GM21529 (cell line): ENCODE results near the gene LPAR3.

Experiments
- ATAC-seq: cut with Tn5 transposase; IDR thresholded peaks from one replicate; pipeline ENCODE4 v1.9.1; 2021; ENCODE audit not compliant: unreplicated experiment

LPAR3 gene

GRCh38 chr1:84833194-84833593 is 59.8 kb downstream of the LPAR3 start:
- ATAC-seq: no peak

- ATAC-seq: no peak
Measured at GRCh38 chr1:84830136-84830535, 62.9 kb downstream of the LPAR3 start.

GRCh38 chr1:84827976-84828375 is 65.0 kb downstream of the LPAR3 start:
- no peak for ATAC-seq

- ATAC-seq: no peak
Measured at GRCh38 chr1:84827555-84827954, 65.5 kb downstream of the LPAR3 start.

- ATAC-seq: no peak
Measured at GRCh38 chr1:84825161-84825560, 67.8 kb downstream of the LPAR3 start.

- no peak for ATAC-seq
Measured at GRCh38 chr1:84823991-84824390, 69.0 kb downstream of the LPAR3 start.

GRCh38 chr1:84823511-84823910 is 69.5 kb downstream of the LPAR3 start:
- no peak for ATAC-seq

- ATAC-seq: no peak
Measured at GRCh38 chr1:84810343-84810742, 82.7 kb downstream of the LPAR3 start.

- ATAC-seq: no peak
Measured at GRCh38 chr1:84809023-84809422, 84.0 kb downstream of the LPAR3 start.

GRCh38 chr1:84803604-84804003 is 89.4 kb downstream of the LPAR3 start:
- no peak for ATAC-seq

- ATAC-seq: no peak
Measured at GRCh38 chr1:84802567-84803232, 90.3 kb downstream of the LPAR3 start.

- ATAC-seq: no peak
Measured at GRCh38 chr1:84800090-84801073, 92.6 kb downstream of the LPAR3 start.

- no peak for ATAC-seq
Measured at GRCh38 chr1:84797603-84798002, 95.4 kb downstream of the LPAR3 start.

GRCh38 chr1:84795966-84796600 is 96.9 kb downstream of the LPAR3 start:
- no peak for ATAC-seq

- ATAC-seq: no peak
Measured at GRCh38 chr1:84795213-84795612, 97.8 kb downstream of the LPAR3 start.

GRCh38 chr1:84792421-84792820 is 100.6 kb downstream of the LPAR3 start:
- ATAC-seq: no peak

GRCh38 chr1:84789014-84789413 is 104.0 kb downstream of the LPAR3 start:
- no peak for ATAC-seq

- ATAC-seq: no peak
Measured at GRCh38 chr1:84785271-84786036, 107.6 kb downstream of the LPAR3 start.

GRCh38 chr1:84782881-84783280 is 110.1 kb downstream of the LPAR3 start:
- no peak for ATAC-seq

GRCh38 chr1:84781946-84782771 is 110.8 kb downstream of the LPAR3 start:
- peak; percentile 95 for ATAC-seq
